Limb (tissue), 2 donors: ENCODE results near the gene SCFD2.
A peak's percentile ranks its signal among the peaks of the same experiment; 100 is the strongest.
"Not testable (repeated sequence)": the region's sequence is repeated elsewhere in the genome, so short reads cannot be mapped to it uniquely, and the experiment has no call there.

Experiments used
- DNase-seq, 2 donors: peaks; one replicate each; pipeline ENCODE4 v3.0.0-alpha.2; 2016; ENCODE audit errors: extremely low spot score in 2 of 2

SCFD2 gene

DNA sequence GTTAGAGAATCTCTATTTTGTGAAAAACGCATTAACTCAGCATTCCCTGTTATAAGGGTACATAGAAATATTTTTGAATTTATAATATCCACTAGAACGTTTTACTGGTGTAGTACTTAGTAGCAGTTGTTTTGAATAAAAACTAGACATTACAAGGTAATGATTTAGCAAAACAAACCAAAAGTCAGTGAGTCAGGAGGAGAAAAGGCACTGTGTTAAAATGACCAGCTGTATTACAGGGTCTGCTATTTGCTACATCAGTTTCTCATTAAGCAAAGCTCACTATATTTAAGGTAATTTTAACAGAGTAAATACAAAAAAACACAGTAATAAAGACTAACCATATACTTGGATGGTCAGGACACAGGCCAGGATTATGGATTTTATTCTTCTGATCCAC, 351.0 kb downstream of the SCFD2 start:
- no peak for DNase-seq

DNA sequence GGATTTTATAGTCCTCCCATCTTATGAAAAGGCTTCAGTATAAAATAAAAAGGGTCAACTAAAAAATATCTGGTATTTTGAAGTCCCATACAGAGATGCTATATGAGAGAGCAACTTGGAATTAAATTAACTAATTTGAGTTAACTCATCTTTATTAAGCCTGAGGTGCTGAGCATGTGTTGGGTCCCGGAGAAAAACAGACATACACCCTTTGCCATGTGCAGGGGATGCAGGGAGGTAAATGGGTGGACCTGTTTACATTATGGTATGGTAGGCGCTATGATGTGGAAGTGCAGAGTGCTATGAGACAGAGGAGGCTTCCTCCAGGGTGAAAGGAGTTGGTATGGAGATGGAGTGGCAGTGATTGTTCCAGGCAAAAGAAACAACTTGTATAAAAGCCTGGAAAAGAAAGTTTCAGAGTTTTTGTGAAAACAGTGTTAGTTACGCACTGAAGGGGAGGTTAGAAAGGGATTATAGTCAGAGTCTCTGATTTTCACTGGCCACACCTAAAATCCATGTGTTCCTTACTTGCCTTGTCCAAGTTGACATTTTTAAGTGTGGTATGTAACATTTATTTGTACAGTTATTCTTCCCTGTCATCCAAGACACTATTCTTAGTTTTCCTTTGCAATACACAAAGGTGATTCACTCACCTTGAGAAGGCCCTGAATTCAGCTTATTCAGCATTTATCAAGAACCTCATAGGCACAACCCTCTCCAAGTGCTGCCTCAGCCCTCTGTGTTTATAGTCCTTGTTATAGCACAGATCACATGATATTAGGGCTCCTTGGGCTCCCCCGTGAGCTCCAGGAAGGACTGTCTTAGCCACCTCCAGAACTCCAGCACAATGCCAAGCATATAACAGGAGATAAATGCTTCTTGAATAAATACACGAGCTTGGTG, 351.7 kb downstream of the SCFD2 start:
- DNase-seq, result no peak

DNA sequence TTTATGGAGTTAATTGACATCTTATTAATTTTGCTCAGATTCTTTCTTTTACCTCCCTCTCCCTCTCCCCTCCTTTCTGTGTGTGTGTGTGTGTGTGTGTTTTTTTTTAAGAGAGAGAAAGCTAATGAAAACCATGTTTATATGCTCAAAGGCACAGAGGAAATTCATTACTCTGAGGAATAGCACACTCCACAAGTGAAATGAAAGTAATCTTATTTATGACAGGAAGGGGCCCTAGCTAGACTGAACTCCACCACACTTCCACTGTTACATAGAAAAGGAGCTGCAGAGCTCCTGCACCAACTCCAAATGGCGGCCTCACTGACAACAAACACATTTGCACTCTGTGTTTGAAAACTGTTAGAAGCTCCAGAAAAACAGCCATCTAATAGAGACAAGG, 353.1 kb downstream of the SCFD2 start:
- peak in 1 of 2 donors; percentile 79 for DNase-seq

DNA sequence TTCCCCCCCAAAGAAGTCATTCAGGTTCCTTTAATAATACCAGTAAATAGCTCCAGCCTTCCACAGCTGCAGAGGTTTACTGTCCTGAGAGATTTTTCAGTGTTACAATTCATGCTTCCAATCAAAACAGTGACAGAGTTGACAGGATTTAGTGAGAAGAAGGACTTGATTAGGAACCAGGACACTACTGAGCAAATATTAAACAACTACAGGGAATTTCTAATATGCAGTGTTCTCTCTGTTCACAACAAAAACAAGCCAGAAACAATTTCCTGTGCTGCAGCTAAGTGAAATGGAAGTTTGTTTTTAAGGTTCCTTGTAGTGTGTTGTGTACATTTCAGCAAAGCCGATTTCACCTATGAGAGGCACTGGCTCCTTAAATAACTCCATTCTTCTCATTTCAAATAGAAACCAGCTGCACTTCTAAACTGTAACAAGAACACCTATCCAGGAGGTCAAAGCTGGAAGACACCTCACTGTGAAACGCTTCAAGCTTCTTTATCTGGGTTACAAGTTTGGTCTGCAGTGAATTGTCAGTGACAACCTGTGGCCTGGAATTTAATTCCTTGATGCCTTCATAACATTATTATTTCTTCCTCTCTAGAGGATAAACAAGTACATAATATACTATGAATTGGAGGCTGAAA, 354.5 kb downstream of the SCFD2 start:
- DNase-seq, result no peak

DNA sequence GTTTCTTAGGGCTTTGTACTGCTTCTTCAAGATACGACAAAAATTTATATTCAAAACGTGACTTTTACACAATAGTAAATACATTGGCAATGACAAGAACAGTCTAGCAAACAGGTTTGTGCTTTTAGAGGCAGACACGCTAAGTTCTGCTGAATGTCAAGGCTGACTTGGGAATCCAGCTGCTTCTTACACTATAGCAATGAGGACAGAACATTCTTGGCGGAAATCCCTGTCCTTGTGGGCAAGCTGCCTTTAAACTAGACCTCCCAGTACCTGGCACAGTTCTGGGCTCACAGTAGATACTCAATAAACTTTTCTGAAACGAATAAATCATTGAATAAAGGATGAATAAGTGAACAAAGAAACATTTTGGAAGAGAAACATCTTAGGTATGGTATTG, 355.5 kb downstream of the SCFD2 start:
- DNase-seq, result no peak

DNA sequence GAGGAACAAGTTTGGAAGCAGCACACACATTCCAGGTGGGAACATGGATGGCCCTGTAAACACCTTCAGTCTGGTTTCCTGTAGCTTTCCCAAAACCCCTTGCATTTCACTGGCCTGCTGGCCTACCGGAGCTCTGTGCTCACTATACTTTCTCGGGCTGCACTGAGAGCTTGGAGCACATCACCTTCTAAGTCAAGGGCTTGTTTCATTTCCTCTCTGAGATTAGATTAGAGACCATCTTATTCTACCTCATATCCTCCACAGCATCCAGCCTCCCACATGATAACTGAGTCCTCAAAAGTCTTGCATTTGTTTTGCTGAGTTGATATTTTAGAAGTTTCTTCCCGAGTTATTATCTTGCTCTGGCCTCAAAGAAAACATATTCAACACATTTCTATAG, 356.0 kb downstream of the SCFD2 start:
- no peak for DNase-seq

DNA sequence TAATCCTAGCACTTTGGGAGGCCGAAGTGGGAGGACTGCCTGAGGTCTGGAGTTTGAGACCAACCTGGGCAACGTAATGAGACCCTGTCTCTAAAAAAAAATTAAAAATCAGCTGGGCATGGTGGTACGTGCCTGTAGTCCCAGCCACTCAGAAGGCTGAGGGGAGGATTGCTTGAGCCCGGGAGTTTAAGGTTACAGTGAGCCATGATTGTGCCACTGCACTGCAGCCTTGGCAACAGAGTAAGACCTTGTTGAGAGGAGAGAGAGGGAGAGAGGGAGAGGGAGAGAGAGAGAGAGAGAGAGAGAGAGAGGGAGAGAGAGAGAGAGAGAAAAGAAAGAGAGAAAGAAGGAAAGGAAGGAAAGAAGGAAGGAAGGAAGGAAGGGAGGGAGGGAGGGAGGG, 358.8 kb downstream of the SCFD2 start:
- DNase-seq, result no peak

DNA sequence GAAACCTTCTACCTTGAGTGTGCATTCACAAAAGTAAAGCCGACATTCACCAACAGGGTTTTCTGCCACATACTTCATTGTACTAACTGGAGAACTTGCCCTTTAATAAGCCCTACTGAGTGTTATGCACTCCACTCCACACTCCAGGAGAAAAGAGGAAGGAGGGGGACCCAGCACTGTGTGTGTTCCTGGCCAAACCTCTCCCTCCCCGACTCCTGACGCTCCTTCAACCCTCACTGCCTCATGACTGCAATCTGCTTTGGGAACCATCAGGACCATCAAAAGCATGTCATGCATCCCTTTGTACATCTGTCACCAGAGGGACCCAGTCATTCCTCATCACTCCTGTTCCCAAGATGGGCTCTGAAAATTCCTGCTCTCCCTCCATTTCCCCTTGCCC, 360.1 kb downstream of the SCFD2 start:
- DNase-seq, result no peak

DNA sequence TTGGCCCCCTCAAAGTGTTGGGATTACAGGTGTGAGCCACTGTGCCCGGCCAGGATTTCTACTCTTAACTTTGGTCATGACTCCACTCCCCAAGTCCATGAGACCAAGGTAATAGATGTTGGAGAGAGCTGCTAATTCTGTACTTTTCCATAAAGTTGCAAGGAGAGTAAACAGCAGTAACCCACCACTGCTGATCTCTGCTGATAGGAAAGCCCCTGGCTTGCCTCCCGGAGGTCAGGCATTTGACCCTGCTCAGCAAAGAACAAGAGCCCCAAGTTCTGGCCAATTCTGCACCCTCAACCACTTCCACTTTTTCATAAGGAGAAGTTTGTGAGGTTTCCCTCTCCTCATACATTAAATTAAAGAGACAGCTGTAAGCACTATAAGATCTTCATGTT, 360.7 kb downstream of the SCFD2 start:
- DNase-seq, result no peak

DNA sequence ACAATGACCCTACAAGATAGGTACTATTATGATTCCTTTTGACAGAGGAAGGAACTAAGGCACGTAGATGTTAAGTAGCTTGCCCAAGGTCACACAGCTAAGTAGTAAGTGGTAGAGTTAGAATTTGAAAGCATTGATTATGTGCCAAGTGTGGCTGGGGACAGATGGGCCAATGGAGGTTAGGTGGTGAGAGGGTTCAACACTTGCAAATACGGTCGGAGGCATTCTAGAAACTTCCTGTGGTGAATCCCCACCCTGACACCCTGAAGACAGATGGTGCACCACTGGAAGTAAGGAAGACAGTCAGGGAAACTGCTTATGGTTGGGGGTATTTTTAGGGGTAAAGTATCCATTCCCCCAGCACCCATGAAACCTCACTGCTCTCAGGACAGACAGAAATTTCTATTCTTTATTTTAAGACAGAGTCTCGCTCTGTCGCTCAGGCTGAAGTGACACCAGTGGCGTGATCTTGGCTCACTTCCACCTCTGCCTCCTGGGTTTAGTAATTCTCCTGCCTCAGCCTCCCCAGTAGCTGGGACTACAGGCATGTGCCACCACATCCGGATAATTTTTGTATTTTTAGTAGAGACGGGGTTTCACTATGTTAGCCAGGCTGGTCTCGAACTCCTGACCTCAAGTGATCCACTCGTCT, 361.2 kb downstream of the SCFD2 start:
- DNase-seq, result no peak

DNA sequence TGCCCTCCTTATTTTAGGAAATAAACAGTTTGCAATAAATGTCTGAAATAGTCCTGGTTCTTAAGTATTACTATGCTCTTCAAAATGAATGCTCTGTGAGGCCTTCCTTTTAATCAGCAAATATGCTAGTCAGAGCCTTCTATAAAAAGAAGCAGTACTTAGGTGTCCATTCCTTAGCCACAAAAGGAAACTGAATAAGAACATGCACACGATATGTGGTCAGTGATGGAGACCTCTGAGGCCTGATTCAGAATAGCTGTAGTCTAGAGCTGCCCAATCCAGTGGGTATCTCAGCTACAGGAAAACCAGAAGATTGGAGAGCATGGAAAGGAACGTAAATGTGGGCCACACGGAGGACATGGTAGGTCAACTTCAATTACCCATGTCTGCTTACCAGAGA, 361.9 kb downstream of the SCFD2 start:
- no peak for DNase-seq

DNA sequence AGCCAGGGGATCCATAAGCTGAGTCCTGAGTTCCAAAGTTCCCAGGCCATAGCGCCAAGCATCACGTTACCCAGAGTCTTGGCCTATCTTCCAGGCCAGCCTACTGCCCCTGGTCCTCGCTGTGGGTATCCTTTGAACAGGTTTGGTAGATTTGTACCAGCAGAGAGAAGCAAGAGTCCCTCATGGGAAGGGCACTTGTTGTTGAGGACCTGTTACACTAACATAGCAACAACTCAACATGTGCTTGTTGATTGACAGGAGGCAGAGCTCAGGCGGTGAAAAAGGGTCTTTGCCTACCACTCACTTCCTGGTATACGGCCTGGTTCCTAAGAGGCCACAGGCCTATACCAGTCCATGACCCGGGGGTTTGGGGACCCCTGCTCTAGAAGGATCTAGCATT, 365.3 kb downstream of the SCFD2 start:
- DNase-seq, result no peak

DNA sequence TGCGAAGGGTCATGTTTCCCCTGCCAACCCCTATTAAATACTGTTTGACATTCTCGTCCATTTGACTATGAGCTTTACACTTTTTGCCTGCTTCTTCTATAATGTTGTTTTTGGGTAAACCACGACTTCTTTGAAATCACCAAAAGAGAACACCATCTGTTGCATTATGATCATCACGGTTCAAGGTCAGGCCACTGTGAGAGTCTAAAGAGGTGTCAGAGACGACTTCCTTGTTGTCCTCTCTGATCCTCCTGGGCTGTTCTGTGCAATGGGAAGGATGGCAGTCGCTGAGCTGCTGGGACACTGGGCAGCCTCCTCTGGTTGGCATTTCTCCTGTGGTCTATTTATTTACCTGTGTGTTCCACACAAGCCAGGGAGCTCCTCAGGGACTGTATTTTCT, 366.2 kb downstream of the SCFD2 start:
- no peak for DNase-seq

DNA sequence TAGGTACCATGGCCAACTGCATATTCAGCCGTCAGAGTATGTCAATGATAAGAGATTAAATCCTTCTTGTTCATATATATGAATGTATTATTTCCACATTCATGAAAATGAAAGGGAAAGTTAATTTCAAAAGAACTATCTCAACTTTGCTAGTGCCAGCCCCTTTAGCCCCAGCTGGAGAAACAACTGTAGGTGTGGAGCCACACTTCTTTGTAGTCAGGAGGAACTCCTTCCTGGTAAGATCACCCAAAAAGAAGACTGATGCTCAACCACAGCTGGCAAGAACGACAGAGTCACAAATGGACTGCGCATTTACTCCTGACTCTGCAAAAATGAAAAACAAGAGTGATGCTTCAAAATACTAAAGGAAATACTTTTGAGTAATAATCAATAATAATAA, 367.4 kb downstream of the SCFD2 start:
- DNase-seq, result no peak

DNA sequence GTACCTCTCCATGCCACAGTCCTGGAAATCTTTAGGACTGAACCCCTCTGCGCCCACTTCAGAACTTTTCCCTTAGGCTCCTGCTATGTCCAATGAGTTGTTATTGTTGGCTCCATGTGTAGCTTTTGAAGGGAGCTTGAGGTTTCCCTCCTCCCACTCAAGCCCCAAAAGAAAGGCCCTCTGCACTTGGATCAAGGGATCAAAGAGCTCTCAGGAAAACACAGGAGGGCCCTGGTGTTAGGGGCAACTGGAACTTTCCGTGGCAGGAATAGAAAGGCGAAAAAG, 368.8 kb downstream of the SCFD2 start:
- DNase-seq, result no peak

DNA sequence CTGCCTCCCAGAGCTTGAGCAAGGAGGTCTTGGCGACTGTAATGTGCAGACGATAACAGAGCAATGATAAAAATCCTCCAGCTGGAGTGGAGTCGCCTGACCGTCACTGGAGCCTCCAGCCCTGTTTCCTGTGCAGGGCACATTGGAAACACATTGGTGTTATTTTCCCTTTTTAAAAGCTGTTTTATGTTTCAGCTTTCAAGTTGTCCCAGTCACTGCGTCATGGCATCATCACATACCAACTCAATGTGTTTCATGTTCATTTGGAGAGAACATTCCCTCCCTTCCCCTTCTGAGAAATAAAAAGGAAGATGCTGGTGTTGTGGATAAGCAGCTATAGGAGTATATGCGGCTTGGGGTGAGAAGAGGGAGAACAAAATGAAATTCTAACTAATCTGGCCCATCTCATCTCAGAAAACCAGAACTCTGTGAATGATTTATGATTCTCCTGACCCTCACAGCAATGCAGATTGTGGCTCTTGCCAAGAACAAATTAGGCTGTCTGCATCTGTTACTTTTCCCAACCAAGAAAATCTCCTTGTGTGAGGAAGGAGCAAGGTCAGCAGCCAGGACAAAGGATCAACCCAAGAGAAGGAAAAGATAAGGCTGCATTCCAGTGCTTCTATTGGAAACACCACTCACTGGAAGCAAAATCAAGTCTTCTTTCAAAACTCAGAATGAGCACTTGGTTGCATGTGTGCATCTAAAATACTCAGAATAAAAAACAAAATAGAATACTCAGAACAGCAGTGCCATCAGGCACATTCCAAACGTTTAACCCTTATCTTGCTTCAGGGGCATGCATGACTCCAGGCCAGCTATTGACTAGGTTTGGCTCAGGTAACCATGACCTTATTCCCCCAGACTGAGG, 369.4 kb downstream of the SCFD2 start:
- DNase-seq, result peak in 1 of 2 donors; percentile 55

DNA sequence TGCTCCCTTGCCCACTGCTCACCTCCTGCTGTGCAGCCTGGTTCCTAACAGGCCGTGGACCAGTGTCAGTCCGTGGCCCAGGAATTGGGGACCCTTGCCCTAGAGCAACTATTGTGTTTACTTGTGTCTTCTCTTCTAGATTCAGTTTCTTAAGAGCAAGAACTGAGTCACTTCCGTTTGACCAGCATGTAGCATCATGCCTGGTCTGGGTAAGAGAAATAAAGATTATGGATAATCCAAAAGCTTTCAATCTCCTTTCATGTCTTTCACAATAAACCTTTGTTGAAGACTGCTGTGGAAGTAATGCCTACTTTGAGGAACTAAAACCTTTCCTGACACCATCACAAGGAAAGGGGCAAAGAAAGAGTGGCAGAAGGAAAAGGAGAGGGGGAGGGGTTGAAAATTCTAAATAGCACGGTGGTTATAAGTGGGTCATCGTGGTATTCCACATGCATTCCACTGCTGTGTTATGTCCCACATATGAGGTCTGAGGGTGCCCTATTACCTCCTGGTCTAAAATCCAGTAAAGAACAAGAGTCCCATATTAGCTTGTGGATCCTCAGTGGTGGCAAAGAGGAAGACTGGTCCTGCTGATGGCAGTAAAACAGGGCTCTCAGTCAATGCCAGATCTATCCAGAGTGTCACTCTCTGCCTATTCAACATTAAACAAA, 370.4 kb downstream of the SCFD2 start:
- no peak for DNase-seq

DNA sequence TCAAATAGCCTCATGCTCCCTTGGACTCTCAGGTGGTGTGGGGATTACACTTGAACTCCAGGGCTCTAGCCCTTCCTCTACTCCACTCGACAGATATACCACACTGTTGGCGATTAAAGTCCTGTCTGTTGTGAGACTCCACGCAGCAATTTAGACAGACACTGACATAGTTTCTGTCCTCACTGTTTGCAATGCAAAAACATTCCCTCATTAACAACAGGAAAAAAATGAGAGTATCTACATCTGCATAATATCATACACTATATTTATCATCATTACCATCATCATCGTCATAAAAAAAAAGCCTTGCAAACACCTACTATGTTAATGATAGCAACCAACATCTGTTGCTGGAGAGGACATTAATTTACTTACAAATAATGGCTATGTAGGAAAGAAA, 371.3 kb downstream of the SCFD2 start:
- no peak for DNase-seq

DNA sequence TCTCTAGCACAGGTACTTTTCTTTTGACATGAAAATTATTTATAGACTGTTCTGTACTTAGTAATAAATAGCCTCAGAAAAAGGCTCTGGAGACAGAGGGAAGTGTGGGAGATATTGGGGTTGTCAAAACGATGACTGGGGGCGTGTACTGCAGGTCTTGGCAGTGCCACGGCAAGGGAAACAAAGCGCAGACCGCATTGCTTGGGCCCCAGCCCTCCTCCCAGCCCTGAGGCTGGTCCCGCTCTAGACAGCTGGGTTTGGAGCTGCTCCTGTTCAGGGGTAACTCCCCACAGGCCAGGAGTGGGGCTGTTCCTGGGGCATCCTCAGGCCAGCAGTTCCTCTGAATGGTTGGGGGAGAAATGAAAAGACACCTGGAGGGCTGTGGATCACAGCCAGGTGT, 372.1 kb downstream of the SCFD2 start:
- DNase-seq, result no peak

DNA sequence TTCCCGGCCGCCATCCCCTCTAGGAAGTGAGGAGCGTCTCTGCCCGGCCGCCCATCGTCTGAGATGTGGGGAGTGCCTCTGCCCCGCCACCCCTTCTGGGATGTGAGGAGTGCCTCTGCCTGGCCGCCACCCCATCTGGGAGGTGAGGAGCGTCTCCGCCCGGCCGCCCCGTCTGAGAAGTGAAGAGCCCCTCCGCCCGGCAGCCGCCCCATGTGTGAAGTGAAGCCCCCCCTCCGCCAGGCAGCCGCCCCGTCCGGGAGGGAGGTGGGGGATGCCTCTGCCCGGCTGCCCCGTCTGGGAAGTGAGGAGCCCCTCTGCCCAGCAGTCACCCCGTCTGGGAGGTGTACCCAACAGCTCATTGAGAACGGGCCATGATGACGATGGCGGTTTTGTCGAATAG, 373.3 kb downstream of the SCFD2 start:
- DNase-seq, result not testable (repeated sequence)

DNA sequence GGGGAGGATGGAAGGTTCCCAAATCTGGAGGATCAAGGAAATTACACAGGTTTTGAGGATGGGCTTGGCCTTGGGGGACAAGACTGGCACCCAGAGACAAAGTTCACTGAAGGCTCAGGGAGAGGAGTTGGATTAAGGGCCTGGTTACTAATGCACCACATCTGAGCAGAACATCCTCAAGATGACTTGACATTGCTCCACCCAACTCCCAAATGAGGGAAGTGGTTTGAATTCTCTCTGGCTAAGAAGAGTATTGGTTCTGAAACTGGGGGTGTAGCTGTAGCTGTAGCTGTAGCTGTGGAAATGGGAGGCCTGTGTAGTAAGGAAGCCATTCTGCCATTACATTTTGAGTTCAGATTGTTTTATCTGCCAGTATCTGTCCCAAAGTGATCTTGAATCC, 374.4 kb downstream of the SCFD2 start:
- no peak for DNase-seq
